IMR-90 (cell line): ENCODE data around the gene HTT. TPM values are rescaled to one million over a fixed set of nuclear protein-coding genes. Genes with fewer than 3 reads are reported as not detected.

ENCODE experiments used
- ATAC-seq: fragments of 200-7000 bp; cut with Tn5 transposase; 2 replicates; pipeline ENCODE4 v1.9.1; 2020; ENCODE audit warnings: low read depth, mild to moderate bottlenecking, moderate library complexity
- BruUV-seq: library from RNA; stranded (reverse); fragments of 400-500 nt; replicated peaks from 2 replicates; lab custom pipeline; 2021; lab: Mats Ljungman, UMichigan
- CTCF ChIA-PET: fragments of 300-600 bp; formaldehyde crosslinking; extraction: SDS; loops from one replicate; lab custom pipeline; 2021; ENCODE audit warnings: antibody characterized with exemption; lab: Yijun Ruan, JAX
- POLR2A ChIA-PET: fragments of 300-600 bp; sonication (Branson Sonifier 250); formaldehyde crosslinking; loops from one replicate; lab custom pipeline; 2022; ENCODE audit warnings: antibody characterized with exemption; ENCODE audit not compliant: unreplicated experiment; lab: Charles Lee
- DNase-seq: peaks from one replicate; pipeline ENCODE4 v3.0.0; 2013
- H2AFZ ChIP-seq: replicated peaks from 2 replicates; pipeline ENCODE3; 2013; ENCODE audit warnings: low read length, mild to moderate bottlenecking; ENCODE audit not compliant: poor library complexity
- H2AK5ac ChIP-seq: 2 replicates; pipeline ENCODE4 v1.6.1; 2013; ENCODE audit warnings: low read depth, low read length, inconsistent platforms
- H2AK9ac ChIP-seq: replicated peaks from 2 replicates; pipeline ENCODE3; 2013; ENCODE audit warnings: mild to moderate bottlenecking, low read depth, low read length, moderate library complexity; ENCODE audit not compliant: poor library complexity
- H2BK120ac ChIP-seq: 2 replicates; pipeline ENCODE4 v1.6.1; 2013; ENCODE audit warnings: low read depth, low read length, inconsistent platforms
- H2BK15ac ChIP-seq: 3 replicates; pipeline ENCODE4 v1.6.1; 2013; ENCODE audit warnings: low read depth, low read length, inconsistent platforms
- H2BK20ac ChIP-seq: 2 replicates; pipeline ENCODE4 v1.6.1; 2013; ENCODE audit warnings: low read depth, mild to moderate bottlenecking, inconsistent platforms, low read length, moderate library complexity
- H2BK5ac ChIP-seq: 2 replicates; pipeline ENCODE4 v1.6.1; 2013; ENCODE audit warnings: mild to moderate bottlenecking, low read depth, low read length, inconsistent platforms; ENCODE audit not compliant: poor library complexity, severe bottlenecking
- H3K14ac ChIP-seq: replicated peaks from 2 replicates; pipeline ENCODE4 v1.6.1; 2013; ENCODE audit warnings: low read depth, low read length, inconsistent platforms
- H3K18ac ChIP-seq: 2 replicates; pipeline ENCODE4 v1.6.1; 2013; ENCODE audit warnings: low read depth, low read length, control low read depth
- H3K23ac ChIP-seq: 2 replicates; pipeline ENCODE4 v1.6.1; 2013; ENCODE audit warnings: low read depth, low read length, inconsistent platforms
- H3K27ac ChIP-seq: 2 replicates; pipeline ENCODE4 v1.5.1; 2013; ENCODE audit warnings: mild to moderate bottlenecking, control low read depth, low read length; ENCODE audit not compliant: insufficient read depth
- H3K27me3 ChIP-seq: 2 replicates; pipeline ENCODE4 v1.6.1; 2013; ENCODE audit warnings: low read length; ENCODE audit not compliant: control insufficient read depth, insufficient read depth
- H3K36me3 ChIP-seq: 2 replicates; pipeline ENCODE4 v1.6.1; 2013; ENCODE audit warnings: low read length, mixed read lengths; ENCODE audit not compliant: control insufficient read depth, insufficient read depth
- H3K4ac ChIP-seq: 2 replicates; pipeline ENCODE4 v1.6.1; 2013; ENCODE audit warnings: low read depth, low read length, inconsistent platforms
- H3K4me1 ChIP-seq: 2 replicates; pipeline ENCODE4 v1.6.1; 2013; ENCODE audit warnings: low read length, mixed read lengths; ENCODE audit not compliant: control insufficient read depth, insufficient read depth
- H3K4me2 ChIP-seq: 2 replicates; pipeline ENCODE4 v1.6.1; 2013; ENCODE audit warnings: low read depth, mild to moderate bottlenecking, control low read depth, low read length, moderate library complexity
- H3K4me3 ChIP-seq: 2 replicates; pipeline ENCODE4 v1.5.1; 2013; ENCODE audit warnings: low read depth, mild to moderate bottlenecking, control low read depth, low read length, moderate library complexity; ENCODE audit not compliant: insufficient read depth
- H3K56ac ChIP-seq: 2 replicates; pipeline ENCODE4 v1.6.1; 2013; ENCODE audit warnings: low read length, inconsistent platforms; ENCODE audit not compliant: insufficient read depth; ENCODE audit errors: extremely low read depth
- H3K79me1 ChIP-seq, 2 experiments: 2 replicates each; pipeline ENCODE4 v1.6.1; 2013; ENCODE audit warnings: low read length in 2 of 2, inconsistent platforms in 1 of 2, low read depth in 1 of 2
- H3K9ac ChIP-seq: 2 replicates; pipeline ENCODE4 v1.6.1; 2013; ENCODE audit warnings: low read depth, low read length, control low read depth
- H3K9me1 ChIP-seq: 2 replicates; pipeline ENCODE4 v1.6.1; 2013; ENCODE audit warnings: low read length, inconsistent platforms; ENCODE audit not compliant: insufficient read depth
- H3K9me3 ChIP-seq: 2 replicates; pipeline ENCODE4 v1.6.1; 2013; ENCODE audit warnings: low read length; ENCODE audit not compliant: control insufficient read depth, insufficient read depth
- H4K20me1 ChIP-seq: 2 replicates; pipeline ENCODE4 v1.6.1; 2013; ENCODE audit warnings: low read length, inconsistent platforms; ENCODE audit not compliant: insufficient read depth
- H4K5ac ChIP-seq: 2 replicates; pipeline ENCODE4 v1.6.1; 2013; ENCODE audit warnings: mild to moderate bottlenecking, low read depth, low read length, control low read depth
- H4K8ac ChIP-seq, 2 experiments: 2 replicates each; pipeline ENCODE4 v1.6.1; 2013; ENCODE audit warnings: low read depth in 2 of 2, low read length in 2 of 2, control low read depth in 1 of 2, inconsistent platforms in 1 of 2
- H4K91ac ChIP-seq: 2 replicates; pipeline ENCODE4 v1.6.1; 2013; ENCODE audit warnings: low read depth, low read length, inconsistent platforms; ENCODE audit not compliant: insufficient read depth
- CEBPB ChIP-seq: IDR thresholded peaks from 2 replicates; pipeline ENCODE4 v1.6.1; 2012; ENCODE audit warnings: low read depth, low read length, improper control_type of control experiment
- CHD1 ChIP-seq: IDR thresholded peaks from 2 replicates; pipeline ENCODE4 v1.6.1; 2012; ENCODE audit warnings: low read depth, low read length, improper control_type of control experiment
- CTCF ChIP-seq: conservative IDR thresholded peaks from 2 replicates; pipeline ENCODE4 v1.5.1; 2012; ENCODE audit warnings: mild to moderate bottlenecking, low read depth, low read length, improper control_type of control experiment
- MAFK ChIP-seq: IDR thresholded peaks from 2 replicates; pipeline ENCODE4 v1.6.1; 2012; ENCODE audit warnings: low read depth, low read length, improper control_type of control experiment
- MAZ ChIP-seq: IDR thresholded peaks from 2 replicates; pipeline ENCODE4 v1.6.1; 2012; ENCODE audit warnings: low read depth, mild to moderate bottlenecking, low read length, improper control_type of control experiment, moderate library complexity, borderline replicate concordance
- NFE2L2 ChIP-seq: fragments of 150-350 bp; IDR thresholded peaks from 2 replicates; pipeline ENCODE4 v1.6.1; 2016; ENCODE audit warnings: low read depth, mild to moderate bottlenecking, low read length
- POLR2A ChIP-seq: IDR thresholded peaks from 2 replicates; pipeline ENCODE4 v1.6.1; 2012; ENCODE audit warnings: mild to moderate bottlenecking, low read depth, low read length
- RAD21 ChIP-seq: IDR thresholded peaks from 2 replicates; pipeline ENCODE4 v1.6.1; 2012; ENCODE audit warnings: low read length, improper control_type of control experiment
- RFX5 ChIP-seq: IDR thresholded peaks from 2 replicates; pipeline ENCODE4 v1.8.0; 2012; ENCODE audit warnings: low read depth, mild to moderate bottlenecking, low read length, moderate library complexity
- SMC3 ChIP-seq: fragments of 150-350 bp; IDR thresholded peaks from 2 replicates; pipeline ENCODE4 v1.6.1; 2016; ENCODE audit warnings: low read depth, mild to moderate bottlenecking, antibody characterized with exemption, low read length, moderate library complexity
- USF2 ChIP-seq: fragments of 150-350 bp; IDR thresholded peaks from 2 replicates; pipeline ENCODE4 v1.6.1; 2017; ENCODE audit warnings: mild to moderate bottlenecking, antibody characterized with exemption, low read length, low read depth
- WGBS, 2 experiments: methylation state at CpG; one replicate each; pipeline versions ENCODE4 v1.1.5 to v1.1.7; 2013; ENCODE audit warnings: missing lambda C conversion rate in 2 of 2; ENCODE audit not compliant: insufficient read length in 1 of 2; ENCODE audit errors: extremely low coverage in 2 of 2; 5-methylcytosine and 5-hydroxymethylcytosine counted together
- dilution Hi-C: fragments of 300-500 bp; cut with HindIII; formaldehyde crosslinking; loops from one replicate; pipeline ENCODE4 v1.14.3; 2018; ENCODE audit warnings: low sequenced_read_pairs; ENCODE audit not compliant: unreplicated experiment
- in situ Hi-C: fragments of 300-500 bp; cut with MboI; formaldehyde crosslinking; loops from 3 replicates; pipeline ENCODE4 v1.14.3; 2019; ENCODE audit warnings: low sequenced_read_pairs, inconsistent platforms, mixed read lengths
- intact Hi-C: fragments of 100-400 bp; cut with micrococcal nuclease; formaldehyde crosslinking; loops from 2 replicates; pipeline ENCODE4 v1.10.0; 2022
- polyA plus RNA-seq, 3 experiments: library from polyadenylated mRNA; depleted of rRNA; stranded (reverse); fragments of >200 nt; gene quantifications; 2 replicates each; pipeline ENCODE4 v1.2.3, GENCODE V29; 2012; ENCODE audit warnings: low replicate concordance in 1 of 3
- total RNA-seq: library from RNA; depleted of rRNA; stranded (reverse); fragments of >200 nt; gene quantifications from 2 replicates; pipeline ENCODE4 v1.2.3, GENCODE V29; 2012

Gene HTT
- total and polyA plus RNA-seq, 2 of the 4 experiments (the other 2 are of a cell fraction): 11.6 to 14.3 TPM

- Histone ChIP-seq H2BK20ac (no peak overlapping the region), H2BK120ac (no peak overlapping the region), H3K36me3 (peaks cover 43% of the 10 kb centered on the region), H3K4me1 (peaks cover 6% of the 10 kb centered on the region), H3K4ac (no peak overlapping the region), H4K91ac (no peak overlapping the region), H2AK9ac (no peak overlapping the region), H3K23ac (no peak overlapping the region), H4K8ac (no peak overlapping the region), H4K5ac (no peak overlapping the region), H3K9me3 (no peaks in the 10 kb centered on the region), H3K4me3 (no peak overlapping the region), H2AK5ac (no peak overlapping the region), H3K56ac (no peak overlapping the region), H3K27me3 (no peaks in the 10 kb centered on the region), H2AFZ (no peak overlapping the region), H3K27ac (no peak overlapping the region), H3K18ac (no peak overlapping the region), H2BK15ac (no peak overlapping the region), H3K79me1 (peaks cover 0 to 4% of the 10 kb centered on the region in 2 experiments; a peak in 3 of 4 replicates), H4K20me1 (no peaks in the 10 kb centered on the region; the same call in 1 of the 2 replicates), H3K9ac (no peak overlapping the region), H3K9me1 (no peaks in the 10 kb centered on the region; the same call in 1 of the 2 replicates), H2BK5ac (no peak overlapping the region), H3K14ac (no peak overlapping the region), H3K4me2 (no peak overlapping the region)
- BruUV-seq: no TSS peak
- DNase-seq (no peak), ATAC-seq (no peak)
- 99% methylated on average over 11 of the region's 12 CpGs; no CpG with 5 or more reads in 1 of the 2 experiments for WGBS, 2 experiments
- TF ChIP-seq RFX5 (no peak), RAD21 (no peak), MAZ (no peak), SMC3 (no peak), MAFK (no peak), CEBPB (no peak), CTCF (no peak), CHD1 (no peak), NFE2L2 (no peak), POLR2A (no peak), USF2 (no peak)
- dilution Hi-C loops: no loop called here
- intact Hi-C loops: loop anchor here (5.0 kb wide), 1 partner anchor 289 kb away; no protein-coding TSS in a partner anchor
- POLR2A ChIA-PET: no interaction called here
- in situ Hi-C loops: no loop called here
- CTCF ChIA-PET: interaction anchor here (0.7 kb wide), 1 partner anchor 171 kb away, joined by 3 read pairs; no protein-coding TSS in a partner anchor
These were observed 118.3 kb downstream of the HTT start for GRCh38 chr4:3192827-3193226.
